Measurements from ENCODE around the gene PARD3B.

GRCh38 chr2:205276116-205276777 lies 731.0 kb downstream of the PARD3B start:
- TF ChIP-seq RAD21 (IDR thresholded peaks at IDR 0.05; ENCODE audit: low read length) (no peak), CTCF (conservative IDR thresholded peaks at IDR 0.05; ENCODE audit: low read depth, low read length) (no peak)
